Measurements from ENCODE around the gene CACNG7.

Gene CACNG7

DNA sequence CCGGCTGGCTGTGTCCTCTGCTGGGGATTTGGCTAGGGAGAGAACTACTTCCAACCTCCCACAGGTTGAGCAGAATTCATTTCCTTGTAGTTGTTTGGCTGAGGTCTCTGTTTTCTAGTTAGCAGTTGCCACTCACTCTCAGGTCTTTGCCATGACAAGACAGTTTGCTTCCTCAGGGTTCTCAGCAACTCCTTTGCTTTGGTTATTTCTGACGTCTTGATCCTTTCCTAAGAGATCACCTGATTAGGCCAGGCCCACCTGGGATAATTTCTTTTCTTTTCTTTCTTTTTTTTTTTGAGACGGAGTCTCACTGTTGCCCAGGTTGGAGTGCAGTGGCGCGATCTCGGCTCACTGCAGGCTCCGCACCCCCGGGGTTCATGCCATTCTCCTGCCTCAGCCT is 44.3 kb downstream of the CACNG7 start:
- DNase-seq (ENCODE audit: low read depth in 2 of 2): no peak

DNA sequence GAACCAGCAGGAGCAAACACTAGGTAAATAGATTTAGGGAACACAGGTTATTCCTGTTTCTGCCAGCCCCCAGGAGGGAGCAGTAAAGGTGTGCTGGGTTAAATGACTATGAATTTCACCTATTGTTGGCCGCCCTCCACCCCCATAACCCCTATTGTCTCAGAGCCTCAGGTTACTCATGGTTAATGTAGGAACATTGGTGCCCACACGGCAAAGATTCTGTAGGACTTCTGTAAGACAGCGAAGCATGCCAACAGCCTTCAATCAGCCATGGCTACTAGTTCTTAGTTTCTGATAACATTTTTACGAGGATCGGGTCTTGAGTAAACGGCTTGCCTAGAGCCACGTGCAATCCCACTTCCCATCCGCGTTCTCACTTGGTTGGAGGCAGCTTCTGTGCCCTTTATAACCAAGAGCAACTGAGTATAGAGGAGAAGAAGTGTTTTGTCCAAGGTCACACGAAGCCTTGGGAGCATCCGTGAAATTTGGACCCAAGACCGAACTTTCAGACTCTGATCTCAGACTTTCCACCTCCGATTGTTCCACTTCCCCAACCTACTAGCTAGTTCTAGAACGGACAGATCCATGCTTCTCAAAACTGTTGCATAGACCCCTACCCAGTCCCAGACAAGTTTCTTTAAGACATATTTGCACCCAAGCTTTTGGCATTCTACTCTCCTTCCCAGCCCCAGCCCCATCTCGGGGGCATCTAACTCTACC is 48.5 kb downstream of the CACNG7 start:
- DNase-seq (ENCODE audit: low read depth in 2 of 2): no peak

DNA sequence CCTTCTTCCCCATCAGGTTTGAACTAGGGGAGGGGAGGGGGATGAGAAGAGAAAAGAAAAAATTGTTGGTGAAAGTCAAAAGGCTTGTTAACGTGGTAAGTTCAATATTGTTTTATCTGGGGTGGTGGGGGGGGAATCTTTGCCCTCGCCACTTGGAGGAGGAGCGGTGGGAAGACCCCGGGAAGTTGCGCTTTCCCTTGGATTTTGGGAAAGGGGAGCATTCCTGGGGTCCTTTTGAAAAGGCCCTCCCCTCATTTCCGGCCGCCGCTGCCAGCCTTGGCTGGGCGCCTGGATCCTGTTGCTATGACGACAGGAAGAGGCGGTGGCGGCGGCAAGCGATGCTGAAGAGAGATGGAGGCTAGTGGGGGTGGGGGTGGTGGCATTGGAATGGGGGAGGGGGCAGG is 49.1 kb downstream of the CACNG7 start:
- no peak for DNase-seq (ENCODE audit: low read depth in 2 of 2)

DNA sequence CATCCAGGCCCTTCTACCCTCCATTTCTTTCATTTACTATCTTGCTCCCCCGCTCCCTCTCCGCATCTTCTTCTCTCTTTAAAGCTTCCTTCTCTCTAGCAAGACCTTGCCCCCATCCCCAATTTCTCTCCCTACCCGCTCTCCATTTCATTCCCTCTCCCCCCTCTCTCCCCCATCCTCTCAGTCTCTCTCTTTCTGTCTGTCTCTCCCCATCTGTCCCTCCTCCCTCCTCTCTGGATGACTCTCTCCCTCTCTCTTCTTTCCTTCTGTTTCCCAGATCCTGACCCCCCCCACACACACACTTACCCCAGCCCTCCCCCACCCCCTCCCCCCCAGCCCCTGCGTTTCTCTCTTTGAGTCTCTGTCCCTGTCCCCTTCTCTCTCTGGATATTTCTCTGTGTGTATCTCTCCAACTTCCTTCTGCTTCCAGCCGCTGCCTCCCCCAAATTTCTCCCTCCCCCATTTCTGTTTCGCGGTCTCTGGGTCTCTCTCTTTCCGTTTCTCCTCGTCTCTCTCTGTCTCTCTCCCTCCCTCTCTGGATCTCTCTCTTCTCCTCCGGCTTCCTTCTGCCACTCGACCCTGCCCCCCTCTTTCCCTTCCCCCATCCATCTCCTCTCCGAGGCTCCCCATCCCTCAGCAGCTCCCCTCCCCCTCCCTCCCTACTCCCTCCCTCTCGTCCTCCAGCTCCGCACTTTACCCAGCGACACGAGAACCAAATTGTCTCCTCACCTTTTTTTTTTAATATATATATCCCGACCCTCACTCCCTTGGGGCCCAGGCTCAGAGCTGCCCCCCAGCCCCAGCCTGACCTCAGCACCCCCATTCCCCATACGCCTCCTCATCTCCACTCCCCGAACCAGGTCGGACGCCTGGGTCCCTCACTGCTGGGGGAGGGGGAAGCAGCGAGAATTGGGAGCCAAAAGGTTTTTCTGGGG is 50.0 kb downstream of the CACNG7 start:
- no peak for DNase-seq (ENCODE audit: low read depth in 2 of 2)

DNA sequence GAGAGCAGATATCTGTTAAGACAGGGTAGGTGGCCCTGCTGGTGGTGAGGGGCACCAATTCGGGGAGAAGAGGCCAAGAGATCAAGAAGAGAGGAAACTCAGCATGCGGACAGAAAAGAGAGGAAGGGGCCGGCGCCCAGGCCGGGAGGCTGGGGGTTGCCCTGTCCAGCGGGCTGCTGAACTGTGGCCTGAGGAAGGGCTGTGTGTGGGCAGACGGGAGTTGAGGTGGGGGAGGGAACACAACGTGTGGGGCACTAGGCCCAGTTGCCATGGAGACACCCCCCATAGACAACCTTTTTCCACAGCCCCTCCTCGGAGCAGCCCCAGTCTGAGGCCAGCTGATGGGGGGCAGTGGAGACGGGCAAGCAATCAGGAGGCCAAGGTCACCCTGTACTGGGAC is 51.1 kb downstream of the CACNG7 start:
- no peak for DNase-seq (ENCODE audit: low read depth in 2 of 2)

DNA sequence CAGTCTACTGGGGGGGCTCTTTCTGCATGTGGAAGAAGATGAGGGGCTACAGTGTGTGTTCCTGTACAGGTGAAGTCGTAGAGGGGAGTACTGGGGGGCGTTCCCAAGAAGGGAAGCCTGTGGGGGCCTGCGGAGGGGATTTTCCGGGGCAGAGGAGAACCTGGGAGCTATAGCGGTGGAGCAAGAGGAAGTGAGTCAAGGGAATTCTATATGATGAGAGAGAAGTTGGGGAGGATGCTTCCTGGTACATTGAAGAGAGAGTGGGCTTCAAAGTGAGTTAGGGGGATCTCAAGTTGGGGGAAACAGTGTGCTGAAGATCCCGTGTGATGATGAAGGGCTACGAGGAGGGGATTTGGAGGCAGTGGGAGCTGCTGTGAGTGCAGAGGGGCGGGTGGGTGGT is 51.8 kb downstream of the CACNG7 start:
- no peak for DNase-seq (ENCODE audit: low read depth in 2 of 2)

DNA sequence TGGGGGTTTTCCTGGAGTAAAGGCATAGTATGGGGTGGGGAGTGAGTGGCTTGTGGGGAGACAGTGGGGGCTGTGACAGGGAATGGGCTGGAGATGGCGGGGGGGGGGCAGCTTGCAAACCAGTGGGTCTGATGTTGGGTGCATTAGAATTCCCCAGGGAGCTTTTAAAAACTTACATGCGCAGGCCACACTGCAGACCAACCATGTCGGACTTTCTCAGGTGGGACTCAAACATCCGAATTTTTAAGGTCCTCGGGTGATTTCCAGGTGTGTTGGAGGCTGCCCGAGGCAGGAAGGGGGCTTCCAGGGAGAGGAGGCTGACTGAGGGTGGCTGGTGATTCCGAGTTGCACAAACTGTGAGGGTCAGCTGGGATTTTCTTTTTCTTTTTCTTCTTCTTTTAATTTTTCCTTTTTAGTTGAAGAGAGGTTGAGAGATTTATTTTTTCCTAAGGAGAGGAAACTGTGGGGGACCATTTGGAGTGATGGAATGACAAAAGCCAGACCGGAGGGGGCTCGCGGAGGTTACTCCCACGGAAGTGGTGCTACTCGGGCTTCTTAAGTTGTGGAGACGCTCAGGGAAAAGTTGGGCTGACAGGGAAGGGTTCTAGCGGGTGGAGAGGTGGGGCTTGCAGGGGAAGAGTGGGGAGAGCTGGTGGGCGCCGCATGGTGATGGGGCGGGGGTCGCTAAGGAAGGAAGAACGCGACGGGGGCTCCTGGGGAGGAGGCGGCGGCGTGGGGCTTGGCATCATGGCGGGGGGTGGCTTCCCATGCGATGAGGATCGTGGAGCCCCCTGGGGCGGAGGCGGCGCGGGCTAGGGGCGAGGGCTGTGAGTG is 52.7 kb downstream of the CACNG7 start:
- DNase-seq (ENCODE audit: low read depth in 2 of 2): no peak

DNA sequence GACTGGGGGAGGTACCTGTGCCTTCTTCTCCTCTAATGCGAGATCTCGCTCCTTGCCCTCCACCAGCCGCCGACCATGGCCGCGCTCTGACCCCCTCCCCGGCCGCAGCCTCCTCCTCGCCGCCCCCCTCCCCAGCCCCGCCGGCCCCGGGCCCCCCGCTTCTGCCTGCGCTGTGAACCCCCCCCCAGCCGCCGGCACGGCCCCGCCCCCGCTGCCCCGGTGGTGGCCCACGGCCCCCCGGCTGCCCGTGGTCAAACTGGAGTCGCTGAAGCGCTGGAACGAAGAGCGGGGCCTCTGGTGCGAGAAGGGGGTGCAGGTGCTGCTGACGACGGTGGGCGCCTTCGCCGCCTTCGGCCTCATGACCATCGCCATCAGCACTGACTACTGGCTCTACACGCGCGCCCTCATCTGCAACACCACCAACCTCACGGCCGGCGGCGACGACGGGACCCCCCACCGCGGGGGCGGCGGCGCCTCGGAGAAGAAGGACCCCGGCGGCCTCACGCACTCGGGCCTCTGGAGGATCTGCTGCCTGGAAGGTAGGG is 53.9 kb downstream of the CACNG7 start, which contains the start of gene CACNG8:
TSS of gene CACNG8 (plus strand) at position 51 of the 545 bp plus-strand sequence.
- no peak for DNase-seq (ENCODE audit: low read depth in 2 of 2)

DNA sequence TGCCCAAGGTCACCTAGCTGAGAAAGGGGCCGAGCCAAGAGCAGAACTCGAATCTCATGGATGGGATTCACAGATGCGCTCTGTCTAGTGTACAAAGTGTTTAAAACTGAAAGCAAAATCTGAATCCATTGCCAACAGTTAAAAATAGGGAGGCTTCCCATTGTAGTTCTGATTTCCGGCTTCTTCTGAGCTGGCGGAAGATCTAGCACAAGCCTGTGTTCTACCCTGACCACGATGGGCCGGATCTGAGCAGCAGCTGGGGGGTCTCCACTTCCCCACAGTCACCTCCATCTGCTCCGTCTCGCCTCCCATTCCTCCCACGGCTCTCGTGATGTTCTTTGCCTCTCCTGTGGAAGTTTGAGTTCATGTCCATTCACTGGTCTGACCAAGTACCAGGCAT is 56.0 kb downstream of the CACNG7 start:
- no peak for DNase-seq (ENCODE audit: low read depth in 2 of 2)

DNA sequence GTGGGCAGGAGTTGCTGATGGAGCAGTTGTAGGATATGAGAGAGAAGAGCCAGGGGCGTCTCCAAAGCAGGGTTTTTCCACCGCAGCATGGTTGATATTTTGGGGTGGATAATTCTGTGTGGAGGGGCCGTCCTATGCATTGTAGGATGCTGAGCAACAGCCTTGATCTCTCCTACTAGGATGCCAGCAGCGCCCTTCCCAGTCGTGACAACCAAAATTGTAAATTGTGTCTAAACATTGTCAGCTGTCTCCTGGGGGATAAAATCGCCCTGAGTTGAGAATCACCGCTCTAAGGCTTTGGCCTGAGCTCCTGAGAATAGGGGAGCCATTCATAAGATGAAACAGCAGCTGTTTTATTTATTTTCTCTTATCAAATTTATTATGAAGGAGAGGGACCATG is 57.9 kb downstream of the CACNG7 start:
- no peak for DNase-seq (ENCODE audit: low read depth in 2 of 2)

DNA sequence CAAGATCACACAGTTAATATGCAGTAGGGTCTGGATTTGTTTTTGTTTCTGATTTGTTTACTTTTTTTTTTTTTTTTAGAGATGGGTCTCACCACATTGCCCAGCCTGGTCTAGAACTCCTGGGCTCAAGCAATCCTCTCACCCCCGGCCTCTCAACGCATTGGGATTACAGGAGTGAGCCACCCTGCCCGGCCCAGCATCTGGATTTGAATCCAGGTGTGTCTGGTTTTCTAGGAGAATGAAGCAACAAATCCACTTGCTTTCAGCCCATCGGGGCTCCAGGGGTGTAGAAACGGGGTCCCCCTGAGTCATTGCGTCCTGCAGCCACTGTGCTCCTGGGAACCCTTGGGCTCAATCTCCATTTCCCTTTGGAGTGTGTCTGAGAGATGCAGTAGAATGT is 60.3 kb downstream of the CACNG7 start:
- no peak for DNase-seq (ENCODE audit: low read depth in 2 of 2)

DNA sequence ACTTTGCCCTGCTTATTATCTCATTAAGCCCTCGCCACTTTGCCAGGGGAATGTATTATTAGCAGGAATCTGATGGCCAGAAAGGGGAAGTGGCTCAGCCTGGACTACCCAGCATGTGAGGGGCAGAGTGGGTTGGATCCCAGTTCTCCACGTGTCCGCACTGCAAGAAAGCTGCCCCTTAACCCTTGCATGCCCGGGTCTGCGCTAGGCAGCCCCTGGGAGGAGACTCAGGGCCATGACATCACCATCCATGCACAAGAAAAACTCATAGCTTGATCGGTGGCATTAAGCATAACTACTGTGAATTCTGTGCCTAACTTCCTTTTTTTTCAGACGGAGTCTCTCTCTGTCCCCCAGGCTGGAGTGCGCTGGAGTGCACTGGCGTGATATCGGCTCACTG is 62.6 kb downstream of the CACNG7 start:
- DNase-seq (ENCODE audit: low read depth in 2 of 2): no peak

DNA sequence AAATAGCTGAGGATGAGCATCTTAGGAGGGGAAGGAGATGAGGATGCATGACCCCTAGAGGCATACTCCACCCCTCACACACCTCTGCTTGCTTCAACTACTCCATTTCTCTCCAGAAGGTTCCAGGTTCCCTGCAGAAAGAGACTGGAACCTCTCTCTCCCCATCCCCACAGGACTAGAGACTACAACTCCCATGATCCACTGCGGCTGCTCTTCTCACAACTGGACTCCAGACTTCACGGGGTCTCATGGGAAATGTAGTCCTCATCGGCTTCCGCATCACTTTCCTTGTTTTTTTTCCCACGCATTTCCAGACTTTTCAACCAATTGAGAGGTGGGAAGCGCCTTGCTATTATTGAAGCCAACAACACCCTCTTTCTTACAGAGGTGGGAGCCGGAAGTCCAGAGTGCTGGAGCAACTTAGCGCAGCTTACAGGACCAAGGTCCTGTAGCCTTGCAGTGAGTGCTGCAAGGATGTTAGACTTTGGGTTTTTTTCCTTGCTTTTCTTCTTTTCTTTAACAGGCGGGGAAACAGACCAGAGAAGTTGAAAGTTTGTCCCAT is 68.4 kb downstream of the CACNG7 start:
- peak; percentile 17 to 43 for DNase-seq (ENCODE audit: low read depth in 2 of 2)

DNA sequence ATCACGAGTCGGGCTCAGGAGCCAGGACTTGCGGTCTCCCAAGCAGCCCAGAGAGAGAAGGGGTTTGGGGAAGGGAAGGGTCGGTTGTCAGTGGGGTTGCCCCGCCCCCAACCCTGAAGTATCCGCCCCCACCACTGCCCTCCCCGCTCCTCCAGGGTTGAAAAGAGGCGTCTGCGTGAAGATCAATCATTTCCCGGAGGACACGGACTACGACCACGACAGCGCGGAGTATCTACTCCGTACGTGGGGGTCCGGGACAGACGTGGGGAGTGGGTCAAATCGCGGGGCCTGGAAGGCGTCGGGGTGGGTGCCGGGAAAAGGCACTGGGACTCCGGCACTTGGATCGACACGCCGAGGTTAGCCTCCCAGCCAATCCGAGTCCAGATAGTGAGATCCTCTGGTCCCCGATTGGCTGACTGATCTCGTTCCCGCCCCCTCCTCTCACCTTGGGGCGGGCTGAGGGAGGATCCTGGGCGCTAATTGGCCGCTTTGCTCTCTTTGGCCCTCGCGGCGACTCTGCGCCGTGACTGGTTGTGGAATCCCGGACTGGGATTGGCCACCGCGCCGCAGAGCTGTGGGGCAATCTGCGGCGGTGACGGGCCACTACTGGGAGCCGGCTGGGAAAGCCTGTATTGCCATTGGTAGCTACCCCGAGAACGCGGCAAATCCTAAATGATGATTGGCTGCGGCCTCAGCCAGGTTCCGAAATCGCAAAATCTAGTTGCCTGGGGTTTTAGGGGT is 69.1 kb downstream of the CACNG7 start:
- peak in 1 of 2 donors; percentile 21 for DNase-seq (ENCODE audit: low read depth in 2 of 2)

DNA sequence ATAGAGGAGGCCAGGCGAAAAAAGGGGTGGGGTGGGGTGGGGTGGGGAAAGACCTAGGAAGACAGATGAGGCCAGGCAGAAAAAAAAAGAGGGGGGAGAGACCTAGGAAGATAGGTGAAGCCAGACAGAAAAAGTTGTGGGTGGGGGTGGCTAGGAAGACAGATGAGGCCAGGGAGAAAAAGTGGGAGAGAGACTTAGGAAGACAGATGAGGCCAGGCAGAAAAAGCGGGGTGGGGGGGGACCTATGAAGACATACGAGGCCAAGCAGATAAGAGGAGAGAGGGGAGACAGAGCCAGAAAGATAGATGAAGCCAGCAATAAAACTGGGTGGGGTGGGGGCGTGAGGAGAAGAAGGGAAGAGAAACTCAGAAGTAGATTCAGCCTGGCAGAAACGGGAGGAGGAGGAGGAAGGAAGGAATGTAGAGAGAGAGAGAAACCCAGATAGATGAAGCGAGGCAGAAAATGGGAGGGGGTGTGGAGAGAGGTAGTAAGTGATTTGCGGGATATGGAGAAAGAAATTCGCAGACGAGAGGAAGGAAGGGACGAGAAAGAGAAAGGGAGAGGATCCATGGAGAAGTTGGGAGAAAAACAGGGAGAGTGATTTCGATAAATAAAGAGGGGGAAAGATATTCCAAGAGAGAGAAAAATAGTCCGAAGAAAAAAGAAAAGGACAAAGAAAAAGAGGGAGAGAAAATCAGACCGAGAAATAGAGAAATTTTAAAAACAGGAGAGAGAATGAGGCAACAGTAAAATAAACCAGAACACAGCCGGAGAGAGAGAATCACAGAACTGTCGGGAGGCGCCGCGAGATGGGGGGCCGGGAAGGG is 70.1 kb downstream of the CACNG7 start:
- DNase-seq (ENCODE audit: low read depth in 2 of 2): no peak

DNA sequence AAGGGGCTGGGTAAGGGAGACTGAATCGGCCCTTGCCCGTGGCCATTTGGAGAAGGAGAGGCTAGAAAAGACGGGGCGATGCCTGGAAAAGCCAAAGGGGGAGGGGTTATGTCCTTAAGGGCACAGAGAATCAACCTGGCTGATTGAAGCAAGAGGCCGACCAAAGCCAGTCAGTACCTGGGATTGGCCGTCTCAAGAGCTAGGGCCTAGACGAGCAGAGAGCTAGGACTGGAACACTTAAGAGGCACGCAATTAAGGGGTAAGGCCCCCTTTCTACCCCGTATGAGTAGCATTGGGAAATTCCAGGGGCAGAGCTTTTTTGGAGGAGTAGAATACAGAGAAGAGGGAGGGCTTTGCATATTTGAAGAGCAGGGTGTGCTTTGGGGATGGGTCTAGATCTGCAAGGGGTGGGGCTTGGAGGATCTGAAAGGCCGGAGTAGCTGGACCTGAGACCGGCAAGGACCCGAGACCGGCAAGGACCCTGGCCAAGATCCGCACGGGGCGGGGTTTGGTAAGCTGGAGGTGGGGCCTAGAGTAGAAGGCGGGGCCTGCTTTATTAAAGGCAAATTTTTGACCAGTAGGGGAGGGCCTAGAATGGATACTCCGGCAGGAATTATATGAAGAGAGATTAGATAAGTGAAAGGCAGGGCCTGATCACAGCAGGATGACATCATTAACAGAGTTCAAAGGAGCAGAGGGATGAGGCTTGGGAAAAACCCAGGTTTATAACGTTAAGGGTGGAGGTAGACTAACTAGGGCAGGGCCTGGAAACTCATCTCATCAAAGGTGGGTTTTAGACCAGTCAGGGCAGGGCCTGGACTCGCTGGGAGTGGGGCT is 71.7 kb downstream of the CACNG7 start:
- DNase-seq (ENCODE audit: low read depth in 2 of 2): no peak

DNA sequence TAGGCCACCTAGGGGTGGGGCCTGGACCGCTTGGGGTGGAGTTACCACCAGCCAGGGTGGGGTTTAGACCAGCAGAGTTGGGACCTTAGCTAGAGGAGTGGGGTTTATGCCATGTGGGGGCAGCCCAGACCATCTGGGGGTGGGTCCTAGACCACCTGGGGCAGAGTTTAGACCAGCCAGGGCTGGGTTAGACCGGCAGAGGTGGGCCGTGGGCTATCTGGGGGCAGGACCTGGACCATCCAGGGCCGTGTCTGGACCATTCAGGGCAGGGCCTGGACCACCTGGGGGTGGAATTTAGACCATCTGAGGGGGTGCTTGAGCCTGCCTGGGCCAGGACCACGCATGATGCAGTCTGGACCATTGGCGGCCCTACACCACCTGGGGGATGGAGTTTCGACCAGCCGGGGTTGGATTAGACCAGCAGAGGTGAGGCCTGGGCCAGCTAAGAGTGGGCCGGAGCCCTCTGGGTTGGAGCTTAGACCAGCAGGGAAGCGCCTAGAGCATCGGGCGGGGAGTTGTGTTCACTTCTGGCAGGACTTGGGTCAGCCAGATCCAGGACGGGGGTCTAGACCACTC is 72.4 kb downstream of the CACNG7 start:
- no peak for DNase-seq (ENCODE audit: low read depth in 2 of 2)

DNA sequence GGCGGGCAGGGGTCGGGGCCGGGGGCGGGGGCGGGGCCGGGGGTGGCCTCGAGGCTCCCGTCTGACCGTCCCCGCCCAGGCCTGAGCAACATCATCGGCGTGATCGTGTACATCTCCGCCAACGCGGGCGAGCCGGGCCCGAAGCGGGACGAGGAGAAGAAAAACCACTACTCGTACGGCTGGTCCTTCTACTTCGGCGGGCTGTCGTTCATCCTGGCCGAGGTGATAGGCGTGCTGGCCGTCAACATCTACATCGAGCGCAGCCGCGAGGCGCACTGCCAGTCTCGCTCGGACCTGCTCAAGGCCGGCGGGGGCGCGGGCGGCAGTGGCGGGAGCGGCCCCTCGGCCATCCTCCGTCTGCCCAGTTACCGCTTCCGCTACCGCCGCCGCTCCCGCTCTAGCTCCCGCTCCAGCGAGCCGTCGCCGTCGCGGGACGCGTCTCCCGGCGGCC is 72.9 kb downstream of the CACNG7 start:
- DNase-seq (ENCODE audit: low read depth in 2 of 2): no peak

DNA sequence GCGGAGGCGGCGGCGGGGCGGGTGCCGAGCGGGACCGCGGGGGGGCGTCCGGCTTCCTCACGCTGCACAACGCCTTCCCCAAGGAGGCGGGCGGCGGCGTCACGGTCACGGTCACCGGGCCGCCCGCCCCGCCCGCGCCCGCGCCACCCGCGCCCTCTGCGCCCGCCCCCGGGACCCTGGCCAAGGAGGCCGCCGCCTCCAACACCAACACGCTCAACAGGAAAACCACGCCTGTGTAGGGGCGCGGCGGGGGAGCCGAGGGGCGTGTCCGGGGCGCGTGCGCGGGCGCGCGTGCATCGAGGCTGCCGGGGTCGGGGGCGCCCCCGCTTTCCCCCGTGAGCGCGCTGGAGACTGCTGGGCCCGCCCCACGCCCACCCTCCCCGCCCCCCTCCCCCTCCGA is 73.5 kb downstream of the CACNG7 start:
- DNase-seq (ENCODE audit: low read depth in 2 of 2): no peak
